GM19328 (cell line): Measurements from ENCODE around the gene HOOK1.
"Not testable (repeated sequence)": the region's sequence is repeated elsewhere in the genome, so short reads cannot be mapped to it uniquely, and the experiment has no call there.

Experiments used
- ATAC-seq: cut with Tn5 transposase; IDR thresholded peaks from one replicate; pipeline ENCODE4 v1.9.1; 2021; ENCODE audit warnings: mild to moderate bottlenecking, moderate library complexity; ENCODE audit not compliant: unreplicated experiment

HOOK1 gene

GRCh38 chr1:59880735-59881134 lies 66.0 kb downstream of the HOOK1 start:
- ATAC-seq, result no peak

GRCh38 chr1:59885160-59885832 lies 70.5 kb downstream of the HOOK1 start:
- no peak for ATAC-seq

GRCh38 chr1:59892841-59893811 lies 78.4 kb downstream of the HOOK1 start:
- no peak for ATAC-seq

GRCh38 chr1:59897165-59897564 lies 82.4 kb downstream of the HOOK1 start:
- ATAC-seq, result no peak

GRCh38 chr1:59898927-59899326 lies 84.2 kb downstream of the HOOK1 start:
- ATAC-seq, result no peak

- no peak for ATAC-seq
Observed at GRCh38 chr1:59900640-59901039, 85.9 kb downstream of the HOOK1 start.

- ATAC-seq, result no peak
Observed at GRCh38 chr1:59901770-59902388, 87.1 kb downstream of the HOOK1 start.

GRCh38 chr1:59903141-59903754 lies 88.5 kb downstream of the HOOK1 start:
- no peak for ATAC-seq

GRCh38 chr1:59906931-59907330 lies 92.2 kb downstream of the HOOK1 start:
- ATAC-seq, result no peak

GRCh38 chr1:59908084-59908483 lies 93.3 kb downstream of the HOOK1 start:
- no peak for ATAC-seq

- no peak for ATAC-seq
Observed at GRCh38 chr1:59908682-59909081, 93.9 kb downstream of the HOOK1 start.

- not testable (repeated sequence) for ATAC-seq
Observed at GRCh38 chr1:59914791-59915286, 100.1 kb downstream of the HOOK1 start.

- no peak for ATAC-seq
Observed at GRCh38 chr1:59915516-59915915, 100.8 kb downstream of the HOOK1 start.

GRCh38 chr1:59917026-59917784 lies 102.5 kb downstream of the HOOK1 start:
- no peak for ATAC-seq

GRCh38 chr1:59917785-59918180 lies 103.0 kb downstream of the HOOK1 start:
- no peak for ATAC-seq

GRCh38 chr1:59919746-59920145 lies 105.0 kb downstream of the HOOK1 start:
- ATAC-seq, result no peak

- not testable (repeated sequence) for ATAC-seq
Observed at GRCh38 chr1:59921258-59921899, 106.6 kb downstream of the HOOK1 start.

GRCh38 chr1:59924653-59925052 lies 109.9 kb downstream of the HOOK1 start:
- ATAC-seq, result no peak
